Medulla oblongata (tissue), 1 donor: ENCODE measurements around the gene MRGPRG.
"Not testable (repeated sequence)": the region's sequence is repeated elsewhere in the genome, so short reads cannot be mapped to it uniquely, and the experiment has no call there.

Experiments
- DNase-seq: peaks from one replicate; pipeline ENCODE4 v3.0.0-alpha.2; 2015; ENCODE audit errors: extremely low spot score

Gene MRGPRG

GRCh38 chr11:3176487-3176886 is 42.1 kb downstream of the MRGPRG start:
- DNase-seq, result no peak

DNA sequence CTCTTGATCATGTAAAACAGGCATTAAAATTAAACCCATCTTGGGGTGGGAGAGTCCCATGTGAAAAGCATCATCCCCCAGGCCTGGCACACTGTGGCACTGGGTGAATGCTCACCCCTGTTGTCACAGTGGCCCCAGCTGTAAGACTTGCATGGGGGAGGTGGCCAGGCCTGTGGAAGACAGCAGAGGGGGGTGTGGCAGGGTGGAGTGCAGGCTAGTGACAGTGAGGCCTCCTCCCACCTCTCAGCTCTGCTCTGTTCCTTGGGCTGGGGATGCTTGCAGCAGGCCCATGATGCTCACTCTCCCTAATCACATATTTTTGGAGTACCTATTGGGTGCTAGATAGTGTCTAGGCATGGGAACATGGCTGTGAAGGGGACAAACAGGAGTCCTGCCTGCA is 43.4 kb downstream of the MRGPRG start:
- no peak for DNase-seq

- DNase-seq, result no peak
Observed at GRCh38 chr11:3174387-3174786, 44.2 kb downstream of the MRGPRG start.

DNA sequence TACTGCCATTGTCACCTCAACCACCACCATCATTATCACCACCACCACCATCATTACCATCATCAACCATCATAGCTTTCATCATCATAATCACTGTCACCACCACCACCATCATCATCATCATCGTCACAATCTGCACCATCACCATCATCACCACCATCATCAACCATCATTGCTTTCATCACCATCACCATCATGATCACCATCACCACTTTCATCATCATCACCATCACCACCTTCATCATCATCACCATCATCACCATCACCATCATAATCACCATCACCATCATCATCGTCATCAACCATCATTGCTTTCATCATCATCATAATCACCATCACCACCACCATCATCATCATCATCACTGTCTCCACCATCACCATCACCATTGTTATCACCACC is 44.8 kb downstream of the MRGPRG start:
- no peak for DNase-seq

DNA sequence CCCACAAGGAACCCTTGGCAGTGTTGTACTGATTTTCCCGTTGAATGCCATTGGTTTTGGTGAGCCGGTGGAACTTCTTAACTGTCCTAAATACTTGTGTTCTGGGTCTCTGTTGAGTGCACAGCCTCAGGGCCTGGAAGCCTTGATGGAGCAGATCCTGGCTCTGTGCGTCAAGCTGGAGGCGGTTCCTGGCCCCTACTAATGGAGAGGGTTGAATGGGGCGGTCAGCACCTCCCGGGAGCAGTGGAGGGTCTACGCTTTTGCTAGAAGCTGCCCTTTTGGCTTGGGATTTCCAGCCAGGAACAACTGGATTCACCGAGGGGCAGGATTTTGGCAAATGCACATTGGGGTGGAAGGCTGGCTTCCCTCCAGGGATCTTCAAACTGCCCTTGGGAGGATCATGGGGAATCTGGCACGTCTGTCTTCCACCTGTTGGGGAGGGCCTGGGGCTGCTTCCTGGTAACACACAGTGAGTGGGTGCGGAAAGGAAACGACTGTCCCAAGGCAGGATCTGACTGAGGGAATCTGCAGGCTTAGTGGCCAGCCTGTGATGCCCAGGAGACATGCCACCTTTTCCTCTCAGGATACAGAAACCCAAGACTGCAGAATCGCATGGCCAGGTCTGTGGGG is 46.6 kb downstream of the MRGPRG start:
- DNase-seq, result no peak

GRCh38 chr11:3170756-3171650 is 47.6 kb downstream of the MRGPRG start:
- no peak for DNase-seq

- DNase-seq, result no peak
Observed at GRCh38 chr11:3170044-3170755, 48.4 kb downstream of the MRGPRG start.

DNA sequence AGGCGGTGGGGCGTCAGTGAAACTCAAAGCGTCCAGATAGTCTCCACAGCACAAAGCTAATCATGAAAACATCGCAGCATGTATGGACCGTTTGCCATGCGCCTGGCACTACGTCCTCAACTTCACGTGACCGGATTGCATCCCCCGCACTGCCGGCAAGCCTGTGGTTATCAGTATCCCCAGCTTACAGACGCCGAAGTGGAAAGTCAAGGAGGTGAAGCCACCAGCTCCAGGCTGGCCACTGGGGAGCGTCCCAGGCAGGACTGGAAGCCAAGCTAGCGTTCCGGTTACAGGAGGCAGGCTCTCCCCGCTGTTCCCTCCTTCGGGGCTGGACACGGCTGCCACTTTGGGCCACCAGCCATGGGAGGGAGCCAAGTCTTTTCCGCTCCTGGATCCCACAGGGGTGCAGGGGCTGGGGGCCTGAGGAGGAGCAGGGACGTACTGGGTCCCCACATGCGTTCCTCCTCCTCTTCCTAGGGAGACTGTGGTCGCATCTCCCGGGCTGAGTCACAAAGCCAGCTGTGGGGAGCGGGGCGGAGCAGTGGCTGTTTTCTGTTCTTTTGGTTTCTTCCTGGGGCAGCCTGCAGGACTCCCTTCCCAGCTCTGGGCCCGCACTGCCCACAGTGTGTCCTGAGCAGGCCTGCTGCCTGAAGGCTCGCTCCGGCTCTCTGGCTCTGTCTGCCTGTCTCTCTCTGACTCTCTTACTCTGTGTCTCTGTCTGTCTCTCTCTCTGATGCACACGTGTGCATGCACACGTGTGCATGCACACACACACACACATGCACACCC is 49.2 kb downstream of the MRGPRG start:
- peak; percentile 15 for DNase-seq

- not testable (repeated sequence) for DNase-seq
Observed at GRCh38 chr11:3168742-3169254, 49.8 kb downstream of the MRGPRG start.
